ENCODE results near the gene ANKIB1. TPM values are rescaled to one million over a fixed set of nuclear protein-coding genes. Genes with fewer than 3 reads are reported as not detected.

The ANKIB1 gene, protein sequence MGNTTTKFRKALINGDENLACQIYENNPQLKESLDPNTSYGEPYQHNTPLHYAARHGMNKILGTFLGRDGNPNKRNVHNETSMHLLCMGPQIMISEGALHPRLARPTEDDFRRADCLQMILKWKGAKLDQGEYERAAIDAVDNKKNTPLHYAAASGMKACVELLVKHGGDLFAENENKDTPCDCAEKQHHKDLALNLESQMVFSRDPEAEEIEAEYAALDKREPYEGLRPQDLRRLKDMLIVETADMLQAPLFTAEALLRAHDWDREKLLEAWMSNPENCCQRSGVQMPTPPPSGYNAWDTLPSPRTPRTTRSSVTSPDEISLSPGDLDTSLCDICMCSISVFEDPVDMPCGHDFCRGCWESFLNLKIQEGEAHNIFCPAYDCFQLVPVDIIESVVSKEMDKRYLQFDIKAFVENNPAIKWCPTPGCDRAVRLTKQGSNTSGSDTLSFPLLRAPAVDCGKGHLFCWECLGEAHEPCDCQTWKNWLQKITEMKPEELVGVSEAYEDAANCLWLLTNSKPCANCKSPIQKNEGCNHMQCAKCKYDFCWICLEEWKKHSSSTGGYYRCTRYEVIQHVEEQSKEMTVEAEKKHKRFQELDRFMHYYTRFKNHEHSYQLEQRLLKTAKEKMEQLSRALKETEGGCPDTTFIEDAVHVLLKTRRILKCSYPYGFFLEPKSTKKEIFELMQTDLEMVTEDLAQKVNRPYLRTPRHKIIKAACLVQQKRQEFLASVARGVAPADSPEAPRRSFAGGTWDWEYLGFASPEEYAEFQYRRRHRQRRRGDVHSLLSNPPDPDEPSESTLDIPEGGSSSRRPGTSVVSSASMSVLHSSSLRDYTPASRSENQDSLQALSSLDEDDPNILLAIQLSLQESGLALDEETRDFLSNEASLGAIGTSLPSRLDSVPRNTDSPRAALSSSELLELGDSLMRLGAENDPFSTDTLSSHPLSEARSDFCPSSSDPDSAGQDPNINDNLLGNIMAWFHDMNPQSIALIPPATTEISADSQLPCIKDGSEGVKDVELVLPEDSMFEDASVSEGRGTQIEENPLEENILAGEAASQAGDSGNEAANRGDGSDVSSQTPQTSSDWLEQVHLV
- total RNA-seq (2022; extraction: Qiagen RNA extraction; ENCODE audit: low read depth), result 16.7 to 25.3 TPM (median 22.1 TPM) in 5 replicates

DNA sequence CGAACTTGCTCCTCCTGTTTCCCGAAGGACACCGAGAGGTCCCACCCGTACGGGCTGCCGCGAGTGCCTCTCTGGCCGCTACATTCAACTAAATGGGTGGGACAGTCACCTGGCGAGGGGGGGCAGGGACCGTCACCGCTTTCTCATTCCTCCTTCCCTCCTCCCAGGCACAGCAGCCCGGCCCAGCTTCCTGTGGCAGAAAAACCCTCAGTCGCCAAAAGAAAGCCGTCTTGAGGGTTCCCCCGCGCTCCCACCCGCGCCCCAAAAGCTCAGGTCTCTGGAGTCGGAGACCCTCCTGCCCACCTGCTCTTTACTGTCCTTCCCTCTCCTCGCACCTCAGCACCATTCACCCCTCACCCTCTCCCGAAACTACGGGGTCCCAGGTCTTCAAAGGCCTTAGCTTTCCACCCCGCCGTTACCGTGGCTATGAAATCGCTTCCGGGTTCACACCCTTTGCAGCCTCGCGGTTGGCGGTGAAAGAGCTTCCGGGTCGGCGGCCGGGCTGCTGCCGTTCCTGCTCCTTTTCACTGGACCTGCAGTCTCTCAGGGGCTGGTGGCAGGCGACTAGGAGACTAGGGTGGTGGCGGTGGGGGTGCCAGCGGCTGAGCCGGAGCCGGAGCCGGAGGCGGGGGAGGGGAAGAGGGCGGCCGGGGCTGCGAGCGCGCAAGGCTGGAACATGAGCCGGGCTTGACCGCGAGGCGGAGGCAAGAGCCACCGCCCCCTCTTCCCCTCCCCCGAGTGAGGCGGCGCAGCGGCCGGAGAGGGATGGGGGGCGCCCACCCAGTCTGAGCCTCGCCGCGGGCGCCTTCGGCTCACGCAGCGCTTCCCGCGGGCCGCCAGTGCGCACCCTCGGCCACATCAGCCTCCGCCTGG lies at the start of gene ANKIB1, which contains the start of gene KRIT1:
Gene ANKIB1, plus strand, starts transcription at position 488 of the 873 bp plus-strand sequence. CDS start 49,005 bp downstream, outside the sequence.
Gene KRIT1, minus strand, starts transcription at position 428 of the 873 bp plus-strand sequence. CDS start 3,779 bp downstream, outside the sequence.

DNA sequence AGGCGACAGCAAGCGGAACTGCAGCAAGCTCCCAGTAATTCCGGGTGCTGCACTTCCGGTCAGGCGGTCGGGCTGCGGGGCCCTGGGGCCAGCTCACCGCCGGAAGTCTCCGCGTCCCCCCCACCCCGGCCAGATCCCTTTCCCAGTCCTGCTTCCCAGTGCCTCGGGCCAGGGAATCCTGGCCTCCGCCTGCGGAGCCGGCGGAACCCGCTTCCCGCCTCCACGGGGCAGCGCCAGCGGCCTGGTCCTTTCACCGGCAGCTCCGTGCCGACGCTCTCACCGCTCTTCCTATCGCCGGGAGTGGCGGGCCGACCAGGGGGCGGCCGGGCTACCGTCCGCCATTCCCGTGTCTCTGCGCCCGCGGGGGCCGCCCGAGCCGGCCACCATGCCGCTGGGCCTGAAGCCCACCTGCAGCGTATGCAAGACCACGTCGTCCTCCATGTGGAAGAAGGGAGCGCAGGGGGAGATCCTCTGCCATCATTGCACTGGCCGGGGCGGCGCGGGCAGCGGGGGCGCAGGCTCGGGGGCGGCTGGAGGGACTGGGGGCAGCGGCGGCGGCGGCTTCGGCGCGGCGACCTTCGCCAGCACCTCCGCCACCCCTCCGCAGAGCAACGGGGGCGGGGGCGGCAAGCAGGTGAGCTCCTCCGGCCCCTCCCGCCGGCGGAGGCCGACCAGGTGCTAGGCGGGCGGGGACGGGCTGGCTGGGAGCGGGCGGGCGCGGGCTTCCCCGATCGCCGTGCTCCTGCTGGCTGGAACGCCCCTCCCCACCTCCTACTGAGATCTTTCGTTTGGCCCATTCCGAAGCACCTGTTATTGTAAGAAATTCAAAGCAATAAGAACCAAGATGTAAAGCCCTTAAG lies 201.8 kb downstream of the ANKIB1 start, which contains the start of gene GATAD1:
Gene GATAD1, plus strand, starts transcription at position 138 of the 860 bp plus-strand sequence. Its CDS starts 248 bp downstream, at position 386.

Other genes starting within 250 kb of the ANKIB1 start
- 44.8 to 55.8 TPM (median 49.9 TPM) in 5 replicates for gene CYP51A1, start 111.5 kb upstream of the ANKIB1 start, total RNA-seq (2022; extraction: Qiagen RNA extraction; ENCODE audit: low read depth)
- gene LRRD1, start 66.8 kb upstream of the ANKIB1 start, total RNA-seq (2022; extraction: Qiagen RNA extraction; ENCODE audit: low read depth), result not detected in 5 replicates
- gene KRIT1, start 60 bp upstream of the ANKIB1 start, total RNA-seq (2022; extraction: Qiagen RNA extraction; ENCODE audit: low read depth), result 24.3 to 32.0 TPM (median 26.6 TPM) in 5 replicates
- 17.8 to 24.2 TPM (median 20.0 TPM) in 5 replicates for gene GATAD1, start 201.5 kb downstream of the ANKIB1 start, total RNA-seq (2022; extraction: Qiagen RNA extraction; ENCODE audit: low read depth)
- gene ERVW-1, start 232.0 kb downstream of the ANKIB1 start, total RNA-seq (2022; extraction: Qiagen RNA extraction; ENCODE audit: low read depth), result not detected in 5 replicates